ENCODE measurements around the gene INPP5K.

Gene INPP5K

DNA sequence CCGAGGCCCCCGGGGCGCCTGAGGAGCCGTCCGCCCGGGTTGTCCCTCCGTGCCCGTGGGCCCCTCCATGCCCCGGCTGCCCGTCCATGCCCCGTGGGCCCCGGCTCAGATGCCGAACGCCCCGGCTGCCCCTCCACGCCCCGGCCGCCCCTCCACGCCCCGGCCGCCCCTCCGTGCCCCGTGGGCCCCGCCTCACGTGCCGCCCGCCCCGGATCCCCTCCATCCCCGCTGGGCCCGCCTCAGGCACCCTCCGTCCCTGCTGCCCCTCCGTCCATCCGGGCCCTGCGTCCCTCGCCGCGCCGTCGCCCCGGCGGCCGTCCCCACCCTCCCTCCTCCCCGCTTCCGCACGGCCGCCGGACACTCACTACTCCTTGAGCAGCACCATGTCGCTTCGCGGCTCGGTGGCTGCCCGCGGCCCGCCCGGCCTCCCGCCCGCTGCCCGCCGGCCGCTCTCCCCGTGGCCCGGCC is 45.8 kb upstream of the INPP5K start:
- Histone ChIP-seq H2BK5ac (ENCODE audit: low read depth, low read length, poor library complexity) (peak overlapping the region; percentile 77), H2AK5ac (ENCODE audit: low read length) (peak overlapping the region; percentile 88), H3K14ac (ENCODE audit: low read length) (peak overlapping the region; percentile 88), H3K79me2 (ENCODE audit: control insufficient read depth, insufficient read depth, low read length, poor library complexity) (peaks cover 24% of the 10 kb centered on the region), H3K27ac (ENCODE audit: low read depth, low read length) (peak overlapping the region; percentile 77), H2AFZ (ENCODE audit: insufficient read depth, low read length, poor library complexity) (peak overlapping the region; percentile 88), H3K79me1 (ENCODE audit: low read length) (peaks cover 9% of the 10 kb centered on the region), H3K18ac (ENCODE audit: low read length) (peak overlapping the region; percentile 97), H3K4me2 (ENCODE audit: low read length) (peak overlapping the region; percentile 93), H2BK12ac (ENCODE audit: low read length) (no peak overlapping the region), H3K9ac (ENCODE audit: low read length) (peak overlapping the region; percentile 93), H4K12ac (ENCODE audit: low read depth, low read length) (peak overlapping the region; percentile 51), H3K27me3 (ENCODE audit: insufficient read depth, low read length) (no peaks in the 10 kb centered on the region), H4K8ac (ENCODE audit: low read depth, low read length) (peak overlapping the region; percentile 88), H3K36me3 (ENCODE audit: control insufficient read depth in 1 of 2, insufficient read depth in 2 of 2, low read length in 2 of 2) (peaks cover 0 to 1% of the 10 kb centered on the region in 2 experiments), H3K23ac (ENCODE audit: low read length) (no peak overlapping the region), H3K4ac (ENCODE audit: low read depth, low read length) (peak overlapping the region; percentile 58), H3K4me3 (ENCODE audit: low read depth, low read length) (peak overlapping the region; percentile 97), H3K9me3 (ENCODE audit: insufficient read depth, low read depth, low read length) (no peaks in the 10 kb centered on the region), H3K4me1 (ENCODE audit: control insufficient read depth in 1 of 2, insufficient read depth in 2 of 2, low read length in 2 of 2) (peaks cover 23 to 35% of the 10 kb centered on the region in 2 experiments), H4K91ac (ENCODE audit: low read depth, low read length) (peak overlapping the region; percentile 84), H2BK120ac (ENCODE audit: insufficient read depth, low read length, poor library complexity) (peak overlapping the region; percentile 56)
- peak in 1 of 2 donors; percentile 42 for DNase-seq
- WGBS (ENCODE audit: extremely low coverage, insufficient coverage, insufficient read length), result no CpG with 5 or more reads among the region's 62 CpGs

GRCh38 chr17:1561420-1562175 is 45.2 kb upstream of the INPP5K start:
- Histone ChIP-seq H3K14ac (ENCODE audit: low read length) (peak overlapping the region; percentile 79), H3K9ac (ENCODE audit: low read length) (peak overlapping the region; percentile 93), H3K4me1 (ENCODE audit: control insufficient read depth in 1 of 2, insufficient read depth in 2 of 2, low read length in 2 of 2) (peaks cover 23 to 34% of the 10 kb centered on the region in 2 experiments), H3K18ac (ENCODE audit: low read length) (peak overlapping the region; percentile 87), H2BK5ac (ENCODE audit: low read depth, low read length, poor library complexity) (peak overlapping the region; percentile 27), H3K79me2 (ENCODE audit: control insufficient read depth, insufficient read depth, low read length, poor library complexity) (peaks cover 24% of the 10 kb centered on the region), H3K36me3 (ENCODE audit: control insufficient read depth in 1 of 2, insufficient read depth in 2 of 2, low read length in 2 of 2) (peaks cover 3 to 4% of the 10 kb centered on the region in 2 experiments), H2AK5ac (ENCODE audit: low read length) (peak overlapping the region; percentile 62), H4K8ac (ENCODE audit: low read depth, low read length) (peak overlapping the region; percentile 64), H2BK120ac (ENCODE audit: insufficient read depth, low read length, poor library complexity) (peak overlapping the region; percentile 52), H3K4me2 (ENCODE audit: low read length) (peak overlapping the region; percentile 93), H3K27me3 (ENCODE audit: insufficient read depth, low read length) (no peaks in the 10 kb centered on the region), H4K91ac (ENCODE audit: low read depth, low read length) (peak overlapping the region; percentile 84), H3K23ac (ENCODE audit: low read length) (no peak overlapping the region), H3K27ac (ENCODE audit: low read depth, low read length) (peak overlapping the region; percentile 45), H3K79me1 (ENCODE audit: low read length) (peaks cover 9% of the 10 kb centered on the region), H2BK12ac (ENCODE audit: low read length) (no peak overlapping the region), H3K4me3 (ENCODE audit: low read depth, low read length) (peak overlapping the region; percentile 97), H3K4ac (ENCODE audit: low read depth, low read length) (peak overlapping the region; percentile 56), H3K9me3 (ENCODE audit: insufficient read depth, low read depth, low read length) (no peaks in the 10 kb centered on the region), H2AFZ (ENCODE audit: insufficient read depth, low read length, poor library complexity) (no peak overlapping the region), H4K12ac (ENCODE audit: low read depth, low read length) (no peak overlapping the region)
- no CpG with 5 or more reads among the region's 47 CpGs for WGBS (ENCODE audit: extremely low coverage, insufficient coverage, insufficient read length)
- DNase-seq, result peak in 1 of 2 donors; percentile 55

GRCh38 chr17:1560858-1561355 is 44.5 kb upstream of the INPP5K start:
- Histone ChIP-seq H3K27ac (ENCODE audit: low read depth, low read length) (no peak overlapping the region), H4K12ac (ENCODE audit: low read depth, low read length) (no peak overlapping the region), H3K23ac (ENCODE audit: low read length) (no peak overlapping the region), H3K79me2 (ENCODE audit: control insufficient read depth, insufficient read depth, low read length, poor library complexity) (peaks cover 26% of the 10 kb centered on the region), H2AFZ (ENCODE audit: insufficient read depth, low read length, poor library complexity) (no peak overlapping the region), H4K8ac (ENCODE audit: low read depth, low read length) (no peak overlapping the region), H2AK5ac (ENCODE audit: low read length) (no peak overlapping the region), H3K9me3 (ENCODE audit: insufficient read depth, low read depth, low read length) (no peaks in the 10 kb centered on the region), H3K4me2 (ENCODE audit: low read length) (peak overlapping the region; percentile 93), H2BK120ac (ENCODE audit: insufficient read depth, low read length, poor library complexity) (no peak overlapping the region), H3K4ac (ENCODE audit: low read depth, low read length) (peak overlapping the region; percentile 56), H3K79me1 (ENCODE audit: low read length) (peaks cover 9% of the 10 kb centered on the region), H2BK12ac (ENCODE audit: low read length) (no peak overlapping the region), H3K9ac (ENCODE audit: low read length) (no peak overlapping the region), H4K91ac (ENCODE audit: low read depth, low read length) (no peak overlapping the region), H2BK5ac (ENCODE audit: low read depth, low read length, poor library complexity) (no peak overlapping the region), H3K4me1 (ENCODE audit: control insufficient read depth in 1 of 2, insufficient read depth in 2 of 2, low read length in 2 of 2) (peaks cover 23 to 33% of the 10 kb centered on the region in 2 experiments), H3K27me3 (ENCODE audit: insufficient read depth, low read length) (no peaks in the 10 kb centered on the region), H3K36me3 (ENCODE audit: control insufficient read depth in 1 of 2, insufficient read depth in 2 of 2, low read length in 2 of 2) (peaks cover 9 to 11% of the 10 kb centered on the region in 2 experiments), H3K18ac (ENCODE audit: low read length) (no peak overlapping the region), H3K14ac (ENCODE audit: low read length) (no peak overlapping the region), H3K4me3 (ENCODE audit: low read depth, low read length) (no peak overlapping the region)
- no peak for DNase-seq
- WGBS (ENCODE audit: extremely low coverage, insufficient coverage, insufficient read length), result no CpG with 5 or more reads among the region's 7 CpGs

- peaks cover 23 to 33% of the 10 kb centered on the region in 2 experiments for H3K4me1 ChIP-seq (ENCODE audit: control insufficient read depth in 1 of 2, insufficient read depth in 2 of 2, low read length in 2 of 2)
- H2BK12ac ChIP-seq (ENCODE audit: low read length), result no peak overlapping the region
- no peak overlapping the region for H3K9ac ChIP-seq (ENCODE audit: low read length)
- H3K36me3 ChIP-seq (ENCODE audit: control insufficient read depth in 1 of 2, insufficient read depth in 2 of 2, low read length in 2 of 2), result peaks cover 11 to 13% of the 10 kb centered on the region in 2 experiments
- H4K8ac ChIP-seq (ENCODE audit: low read depth, low read length), result no peak overlapping the region
- no peak overlapping the region for H3K4me3 ChIP-seq (ENCODE audit: low read depth, low read length)
- H3K14ac ChIP-seq (ENCODE audit: low read length), result no peak overlapping the region
- peaks cover 9% of the 10 kb centered on the region for H3K79me1 ChIP-seq (ENCODE audit: low read length)
- peak overlapping the region; percentile 23 for H2AFZ ChIP-seq (ENCODE audit: insufficient read depth, low read length, poor library complexity)
- H2BK5ac ChIP-seq (ENCODE audit: low read depth, low read length, poor library complexity), result no peak overlapping the region
- no peak overlapping the region for H3K4me2 ChIP-seq (ENCODE audit: low read length)
- no peak overlapping the region for H3K27ac ChIP-seq (ENCODE audit: low read depth, low read length)
- H3K4ac ChIP-seq (ENCODE audit: low read depth, low read length), result peak overlapping the region; percentile 24
- H3K79me2 ChIP-seq (ENCODE audit: control insufficient read depth, insufficient read depth, low read length, poor library complexity), result peaks cover 26% of the 10 kb centered on the region
- H4K12ac ChIP-seq (ENCODE audit: low read depth, low read length), result no peak overlapping the region
- no peak overlapping the region for H3K23ac ChIP-seq (ENCODE audit: low read length)
- DNase-seq, result no peak
- no peak overlapping the region for H3K18ac ChIP-seq (ENCODE audit: low read length)
- WGBS (ENCODE audit: extremely low coverage, insufficient coverage, insufficient read length), result no CpG with 5 or more reads among the region's 22 CpGs
- H4K91ac ChIP-seq (ENCODE audit: low read depth, low read length), result no peak overlapping the region
- no peak overlapping the region for H2BK120ac ChIP-seq (ENCODE audit: insufficient read depth, low read length, poor library complexity)
- H3K27me3 ChIP-seq (ENCODE audit: insufficient read depth, low read length), result no peaks in the 10 kb centered on the region
- H3K9me3 ChIP-seq (ENCODE audit: insufficient read depth, low read depth, low read length), result no peaks in the 10 kb centered on the region
- H2AK5ac ChIP-seq (ENCODE audit: low read length), result peak overlapping the region; percentile 16
These were observed 43.9 kb upstream of the INPP5K start for GRCh38 chr17:1560101-1560857.

Measured in trophoblast cell (in vitro differentiated cells and primary cell).